CD4-positive, alpha-beta memory T cell (primary cell): Measurements from ENCODE around the gene RIPOR3. TPM values are rescaled to one million over a fixed set of nuclear protein-coding genes. Genes with fewer than 3 reads are reported as not detected.

Experiments
- CTCF ChIA-PET: fragments of 350-600 bp; sonication (Branson Sonifier 250); formaldehyde crosslinking; loops from one replicate; lab custom pipeline; 2021; ENCODE audit warnings: inconsistent platforms; ENCODE audit not compliant: partially characterized antibody; lab: Charles Lee
- POLR2A ChIA-PET: fragments of 350-600 bp; sonication (Branson Sonifier 250); formaldehyde crosslinking; loops from one replicate; lab custom pipeline; 2021; ENCODE audit not compliant: partially characterized antibody; lab: Charles Lee
- DNase-seq, 5 donors: peaks; one replicate each; pipeline versions ENCODE4 v3.0.0 to v3.0.0-alpha.2; 2020 to 2022; ENCODE audit warnings: mixed read lengths in 1 of 5
- H3K27ac ChIP-seq: one replicate; pipeline ENCODE4 v1.7.0; 2013; ENCODE audit warnings: low read depth, low read length
- H3K27me3 ChIP-seq: 2 replicates; pipeline ENCODE4 v1.7.0; 2013; ENCODE audit warnings: mild to moderate bottlenecking, low read length, moderate library complexity; ENCODE audit not compliant: insufficient read depth
- H3K36me3 ChIP-seq: 2 replicates; pipeline ENCODE4 v1.7.0; 2013; ENCODE audit warnings: mild to moderate bottlenecking, low read length, moderate library complexity; ENCODE audit not compliant: insufficient read depth
- H3K4me1 ChIP-seq: 2 replicates; pipeline ENCODE4 v1.7.0; 2013; ENCODE audit warnings: mild to moderate bottlenecking, low read length, moderate library complexity; ENCODE audit not compliant: insufficient read depth
- H3K4me3 ChIP-seq, 2 donors: one replicate each; pipeline ENCODE4 v1.7.0; 2013; ENCODE audit warnings: low read length in 2 of 2, mild to moderate bottlenecking in 1 of 2
- H3K9me3 ChIP-seq, 2 donors: one replicate each; pipeline ENCODE4 v1.7.0; 2013; ENCODE audit warnings: low read length in 2 of 2, control low read depth in 1 of 2; ENCODE audit not compliant: control insufficient read depth in 1 of 2
- H3K27ac Mint-ChIP-seq, 7 donors: one replicate each; pipeline ENCODE4 v1.8.0; 2020 to 2021; ENCODE audit warnings: mixed read lengths in 7 of 7, mild to moderate bottlenecking in 6 of 7, inconsistent platforms in 3 of 7, moderate library complexity in 3 of 7
- H3K27me3 Mint-ChIP-seq, 2 donors: one replicate each; pipeline ENCODE4 v1.8.0; 2020 to 2021; ENCODE audit warnings: mixed read lengths in 2 of 2
- H3K36me3 Mint-ChIP-seq, 2 donors: one replicate each; pipeline ENCODE4 v1.8.0; 2020 to 2021; ENCODE audit warnings: mixed read lengths in 2 of 2, inconsistent platforms in 1 of 2, mild to moderate bottlenecking in 1 of 2
- H3K4me1 Mint-ChIP-seq, 4 donors: one replicate each; pipeline ENCODE4 v1.8.0; 2020 to 2021; ENCODE audit warnings: mixed read lengths in 4 of 4, mild to moderate bottlenecking in 1 of 4
- H3K4me3 Mint-ChIP-seq, 8 donors: one replicate each; pipeline ENCODE4 v1.8.0; 2020 to 2021; ENCODE audit warnings: mixed read lengths in 8 of 8, mild to moderate bottlenecking in 7 of 8, moderate library complexity in 6 of 8, inconsistent platforms in 3 of 8
- H3K9me3 Mint-ChIP-seq, 8 donors: one replicate each; pipeline ENCODE4 v1.8.0; 2020 to 2021; ENCODE audit warnings: mixed read lengths in 8 of 8, mild to moderate bottlenecking in 5 of 8, inconsistent platforms in 3 of 8, moderate library complexity in 1 of 8
- intact Hi-C: fragments of 100-400 bp; cut with micrococcal nuclease; formaldehyde crosslinking; loops from one replicate; pipeline ENCODE4 v1.15.1; 2023
- microRNA-seq: library from miRNA; unstranded; fragments of <30 nt; microRNA quantifications from one replicate; pipeline ENCODE4 v1.2.0, GENCODE V29; 2021; ENCODE audit warnings: borderline replicate concordance, borderline number of aligned reads, borderline microRNAs expressed, mixed read lengths
- polyA plus RNA-seq, 2 donors: library from polyadenylated mRNA; unstranded; fragments of 300-500 nt; fragmentation: Illumina TruSeq; gene quantifications; one replicate each; pipeline ENCODE4 v1.2.3, GENCODE V29; 2021
- total RNA-seq, 2 experiments: library from RNA; stranded (reverse); gene quantifications; one replicate each; pipeline ENCODE4 v1.2.3, GENCODE V29; 2021

The RIPOR3 gene
- total and polyA plus RNA-seq, 4 experiments from 2014 or later = 0.49 to 1.3 TPM; not detected in 2

GRCh38 chr20:50537546-50538201 lies 153.7 kb downstream of the RIPOR3 start:
- ChIA-PET CTCF (interaction anchor here (0.8 to 1.8 kb wide), 6 partner anchors 10 to 42 kb away, joined by 3 to 5 read pairs (median 3); no protein-coding TSS in a partner anchor), POLR2A (interaction anchor here (0.7 to 1.9 kb wide), 4 partner anchors 8 to 21 kb away, joined by 3 to 7 read pairs (median 4); no protein-coding TSS in a partner anchor)
- Histone ChIP-seq H3K36me3 (no peaks in the 10 kb centered on the region), H3K27ac (no peak overlapping the region), H3K4me3 (no peak overlapping the region), H3K4me1 (peaks cover 87% of the 10 kb centered on the region), H3K9me3 (no peaks in the 10 kb centered on the region), H3K27me3 (no peaks in the 10 kb centered on the region)
- Mint-ChIP-seq H3K27ac (peak overlapping the region in 5 of 7 donors; percentile 9 to 61 (median 22)), H3K4me3 (peak overlapping the region in 5 of 8 donors; percentile 7 to 60 (median 33)), H3K4me1 (peaks cover 61 to 89% (median 75%) of the 10 kb centered on the region in 4 donors), H3K9me3 (no peaks in the 10 kb centered on the region), H3K27me3 (no peaks in the 10 kb centered on the region), H3K36me3 (peaks cover 12 to 27% of the 10 kb centered on the region in 2 donors)
- intact Hi-C loops = no loop called here
- no peak for DNase-seq

GRCh38 chr20:50536333-50536732 lies 155.0 kb downstream of the RIPOR3 start:
- H3K27ac ChIP-seq = no peak overlapping the region
- Mint-ChIP-seq H3K36me3 (peaks cover 9 to 28% of the 10 kb centered on the region in 2 donors), H3K27ac (peak overlapping the region in 1 of 7 donors; percentile 22), H3K27me3 (no peaks in the 10 kb centered on the region), H3K4me3 (peak overlapping the region in 1 of 8 donors; percentile 35), H3K4me1 (peaks cover 58 to 89% (median 74%) of the 10 kb centered on the region in 4 donors), H3K9me3 (no peaks in the 10 kb centered on the region)
- no peak for DNase-seq
- intact Hi-C loops = no loop called here
- POLR2A ChIA-PET = interaction anchor here (0.6 to 1.9 kb wide), 2 partner anchors 13 to 145 kb away, joined by 3 to 5 read pairs; no protein-coding TSS in a partner anchor
- H3K27me3 ChIP-seq = no peaks in the 10 kb centered on the region
- peaks cover 87% of the 10 kb centered on the region for H3K4me1 ChIP-seq
- H3K36me3 ChIP-seq = no peaks in the 10 kb centered on the region
- CTCF ChIA-PET = interaction anchor here (1.8 kb wide), 2 partner anchors 23 to 27 kb away, joined by 4 to 6 read pairs; partner anchors contain the start of gene PTPN1
- H3K4me3 ChIP-seq = no peak overlapping the region
- H3K9me3 ChIP-seq = no peaks in the 10 kb centered on the region

Small RNA genes within 50 kb of the gene (microRNA-seq; reads per million reads assigned to microRNA genes)
- not detected for gene MIR1302-5
- gene MIR645 = not detected

Other genes starting within 250 kb of the RIPOR3 start
- gene PTPN1, start 181.2 kb downstream of the RIPOR3 start, total RNA-seq = 10 to 100 TPM; 59.5 to 61.5 TPM
- 10 to 100 TPM; 21.0 to 41.0 TPM for gene PTPN1, start 181.2 kb downstream of the RIPOR3 start, polyA plus RNA-seq
- gene PARD6B, start 40.0 kb upstream of the RIPOR3 start, total RNA-seq = 10 to 100 TPM; 10.9 to 12.7 TPM
- gene PARD6B, start 40.0 kb upstream of the RIPOR3 start, polyA plus RNA-seq = under 1 TPM; 0.71 to 0.93 TPM
- 10 to 100 TPM; 17.6 to 17.8 TPM for gene BCAS4, start 103.5 kb upstream of the RIPOR3 start, total RNA-seq
- 10 to 100 TPM; 10.8 to 14.6 TPM for gene BCAS4, start 103.5 kb upstream of the RIPOR3 start, polyA plus RNA-seq
- gene ADNP, start 239.9 kb upstream of the RIPOR3 start, total RNA-seq = 10 to 100 TPM; 64.8 to 65.6 TPM
- gene ADNP, start 239.9 kb upstream of the RIPOR3 start, polyA plus RNA-seq = 10 to 100 TPM in 1 of 2 donors, 1 to 10 TPM in 1; 1.9 to 11.6 TPM